ENCODE measurements around the gene HOATZ.

Gene HOATZ

DNA sequence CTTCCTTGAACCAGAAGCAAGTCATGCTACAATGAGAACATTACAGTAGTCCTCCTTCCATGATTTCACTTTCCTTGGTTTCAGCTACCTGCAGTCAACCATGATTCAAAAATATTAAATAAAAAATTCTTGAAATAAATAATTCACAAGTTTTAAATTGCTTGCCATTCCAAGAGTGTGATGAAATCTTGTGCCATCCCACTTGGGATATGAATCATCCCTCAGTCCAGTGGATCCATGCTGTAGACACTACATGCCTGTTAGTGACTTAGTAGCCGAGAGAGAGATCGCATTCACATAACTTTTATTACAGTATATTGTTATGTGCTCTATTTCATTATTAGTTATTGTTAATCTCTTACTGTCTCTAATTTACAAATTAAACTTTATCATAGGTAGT, 6.0 kb downstream of the HOATZ start:
- DNase-seq (ENCODE audit: low spot score), result no peak
- TF ChIP-seq, protein P1, sequence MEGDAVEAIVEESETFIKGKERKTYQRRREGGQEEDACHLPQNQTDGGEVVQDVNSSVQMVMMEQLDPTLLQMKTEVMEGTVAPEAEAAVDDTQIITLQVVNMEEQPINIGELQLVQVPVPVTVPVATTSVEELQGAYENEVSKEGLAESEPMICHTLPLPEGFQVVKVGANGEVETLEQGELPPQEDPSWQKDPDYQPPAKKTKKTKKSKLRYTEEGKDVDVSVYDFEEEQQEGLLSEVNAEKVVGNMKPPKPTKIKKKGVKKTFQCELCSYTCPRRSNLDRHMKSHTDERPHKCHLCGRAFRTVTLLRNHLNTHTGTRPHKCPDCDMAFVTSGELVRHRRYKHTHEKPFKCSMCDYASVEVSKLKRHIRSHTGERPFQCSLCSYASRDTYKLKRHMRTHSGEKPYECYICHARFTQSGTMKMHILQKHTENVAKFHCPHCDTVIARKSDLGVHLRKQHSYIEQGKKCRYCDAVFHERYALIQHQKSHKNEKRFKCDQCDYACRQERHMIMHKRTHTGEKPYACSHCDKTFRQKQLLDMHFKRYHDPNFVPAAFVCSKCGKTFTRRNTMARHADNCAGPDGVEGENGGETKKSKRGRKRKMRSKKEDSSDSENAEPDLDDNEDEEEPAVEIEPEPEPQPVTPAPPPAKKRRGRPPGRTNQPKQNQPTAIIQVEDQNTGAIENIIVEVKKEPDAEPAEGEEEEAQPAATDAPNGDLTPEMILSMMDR (IDR thresholded peaks at IDR 0.05; ENCODE audit: extremely low read depth, missing control alignments), result no peak

DNA sequence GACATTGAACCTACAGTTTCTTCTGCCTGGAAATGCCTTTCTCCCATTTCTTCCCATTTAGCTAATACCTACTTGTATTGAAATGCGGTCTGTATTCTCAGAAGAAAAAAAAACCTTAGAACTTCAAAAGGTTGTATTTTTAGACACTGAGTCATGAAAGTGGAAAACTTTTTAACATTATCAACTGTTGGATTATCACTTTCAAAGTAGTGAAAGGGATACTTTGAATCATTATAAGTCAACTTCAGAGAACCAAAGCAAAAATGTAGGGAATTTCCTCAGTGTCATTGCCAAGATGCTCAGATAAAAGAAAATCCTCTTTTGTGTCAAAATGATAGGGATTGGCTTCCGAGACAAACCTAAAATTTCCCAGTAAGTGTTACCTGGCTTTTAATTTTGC, 6.6 kb downstream of the HOATZ start:
- TF ChIP-seq, protein P1 (IDR thresholded peaks at IDR 0.05; ENCODE audit: extremely low read depth, missing control alignments), result no peak
- no peak for DNase-seq (ENCODE audit: low spot score)

DNA sequence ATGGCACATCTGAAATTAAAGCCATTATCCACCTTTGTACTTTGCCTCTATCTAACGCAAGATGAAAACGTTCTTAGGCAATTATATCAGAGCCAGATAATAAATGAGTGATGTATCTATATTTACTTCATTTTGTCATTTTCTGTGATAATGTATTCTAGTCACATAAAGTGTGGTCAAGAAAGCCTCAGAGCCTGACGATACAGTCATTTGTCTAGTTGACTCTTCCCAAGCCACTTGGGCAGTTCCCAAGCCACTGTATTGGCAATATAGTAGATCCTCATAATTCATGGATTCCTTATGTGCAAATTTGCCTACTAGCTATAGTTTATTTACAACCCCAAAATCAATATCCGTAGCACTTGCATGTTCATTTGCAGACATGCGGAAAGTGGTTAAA, 7.8 kb downstream of the HOATZ start:
- TF ChIP-seq, protein P1 (IDR thresholded peaks at IDR 0.05; ENCODE audit: extremely low read depth, missing control alignments), result no peak
- no peak for DNase-seq (ENCODE audit: low spot score)

DNA sequence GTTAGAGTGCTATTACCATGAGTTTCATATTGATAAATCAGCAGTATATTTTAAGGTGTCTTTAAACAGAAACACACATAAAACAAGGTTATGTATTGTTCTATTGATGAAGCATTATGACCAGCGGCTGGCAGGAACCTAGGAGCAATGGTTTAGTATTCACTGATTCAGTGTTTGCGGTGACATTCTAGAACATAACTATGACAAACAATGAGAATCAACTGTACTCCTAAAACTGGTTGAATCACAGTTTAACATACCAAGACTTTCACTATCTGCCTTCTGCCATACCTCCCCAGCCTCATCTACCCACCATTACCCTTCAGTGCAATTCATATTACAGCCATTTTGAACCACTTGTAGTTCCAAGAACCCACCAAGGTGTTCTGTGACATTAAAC, 8.8 kb downstream of the HOATZ start:
- DNase-seq (ENCODE audit: low spot score), result no peak
- TF ChIP-seq, protein P1 (IDR thresholded peaks at IDR 0.05; ENCODE audit: extremely low read depth, missing control alignments), result no peak

DNA sequence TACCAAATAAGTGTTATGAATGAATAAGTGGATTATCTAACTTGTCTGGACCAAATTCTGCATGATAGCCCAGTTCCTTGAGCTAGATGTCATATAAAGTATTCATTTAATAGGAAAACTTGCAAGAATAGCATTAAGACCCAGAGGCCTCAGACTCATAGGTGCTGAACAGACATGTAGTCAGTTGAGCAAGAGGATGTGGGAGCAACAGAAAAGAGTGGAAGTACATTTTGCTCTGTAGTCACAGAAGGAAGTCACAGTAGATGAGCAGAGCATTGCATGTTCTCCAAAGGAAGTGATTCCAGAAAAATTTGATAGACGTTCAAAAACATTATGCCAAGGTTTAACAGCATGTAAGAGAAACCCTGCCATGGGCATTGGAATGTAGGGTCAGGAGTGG, 9.5 kb downstream of the HOATZ start:
- no peak for DNase-seq (ENCODE audit: low spot score)
- TF ChIP-seq, protein P1 (IDR thresholded peaks at IDR 0.05; ENCODE audit: extremely low read depth, missing control alignments), result no peak

DNA sequence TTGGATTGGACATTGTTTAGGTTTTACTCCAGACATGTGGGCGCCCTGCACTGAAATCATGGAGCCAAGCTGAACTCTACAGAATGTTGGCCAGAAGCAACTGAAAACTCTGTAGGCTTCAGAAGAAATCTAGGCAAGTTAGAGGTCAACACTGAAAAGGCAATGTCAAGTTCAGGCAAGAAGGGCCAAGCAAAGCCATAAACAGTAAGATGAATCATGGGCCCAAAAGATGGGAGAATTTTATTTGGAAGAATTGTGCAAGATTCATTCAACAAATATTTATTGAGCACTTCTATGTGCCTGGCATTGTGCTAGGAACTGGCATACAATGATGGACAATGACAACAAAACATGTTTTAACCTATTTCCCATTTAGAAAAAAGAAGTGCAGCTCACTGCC, 10.9 kb downstream of the HOATZ start:
- TF ChIP-seq, protein P1 (IDR thresholded peaks at IDR 0.05; ENCODE audit: extremely low read depth, missing control alignments), result no peak
- DNase-seq (ENCODE audit: low spot score), result no peak

DNA sequence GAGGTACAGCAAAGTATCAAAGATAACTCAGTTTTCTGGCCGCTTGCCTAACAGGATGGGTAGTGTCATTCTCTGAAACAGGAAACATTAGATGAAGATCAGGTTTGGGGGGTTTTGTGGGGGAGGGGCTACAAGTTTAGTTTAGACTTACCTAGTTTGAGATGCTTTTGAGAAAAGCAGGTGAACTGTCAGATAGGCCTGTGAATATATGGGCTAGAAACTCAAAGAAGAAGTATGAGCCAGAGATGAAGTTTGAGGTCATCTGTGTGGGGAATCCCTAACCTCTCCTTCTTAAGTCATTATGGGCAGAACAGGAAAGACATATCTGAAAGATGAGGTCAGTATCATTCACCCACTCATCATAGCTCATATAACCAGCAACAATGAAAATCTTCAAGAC, 11.9 kb downstream of the HOATZ start:
- DNase-seq (ENCODE audit: low spot score), result no peak
- TF ChIP-seq, protein P1 (IDR thresholded peaks at IDR 0.05; ENCODE audit: extremely low read depth, missing control alignments), result no peak
